ENCODE measurements around the gene VSIR.

Gene VSIR

GRCh38 chr10:71812016-71812912, 38.9 kb upstream of the VSIR start:
- Histone ChIP-seq H3K27me3 (replicated peaks in 2 of 5; ENCODE audit: control insufficient read depth in 4 of 5, insufficient read depth in 5 of 5, low read length in 4 of 5) (no peaks in the 10 kb centered on the region), H3K4me1 (ENCODE audit: control extremely low read depth in 1 of 4, control insufficient read depth in 4 of 4, insufficient read depth in 4 of 4, low read length in 3 of 4) (peaks cover 0 to 18% (median 10%) of the 10 kb centered on the region in 4 experiments), H3K9me3 (ENCODE audit: control extremely low read depth in 1 of 5, control insufficient read depth in 4 of 5, insufficient read depth in 2 of 5, low read depth in 1 of 5, low read length in 4 of 5) (no peaks in the 10 kb centered on the region), H3K36me3 (ENCODE audit: control insufficient read depth in 4 of 4, insufficient read depth in 4 of 4, low read length in 3 of 4) (peaks cover 4 to 20% (median 12%) of the 10 kb centered on the region in 4 experiments), H3K27ac (ENCODE audit: insufficient read depth in 1 of 2, low read depth in 1 of 2, low read length in 2 of 2, poor library complexity in 1 of 2, severe bottlenecking in 2 of 2) (no peak overlapping the region), H3K4me3 (ENCODE audit: control insufficient read depth in 1 of 7, extremely low read depth in 1 of 7, insufficient read depth in 4 of 7, low read depth in 2 of 7, low read length in 6 of 7) (peak overlapping the region in 1 of 7 experiments; percentile 10)
- WGBS (ENCODE audit: insufficient coverage) = 86% methylated on average over 14 of the region's 22 CpGs
- CTCF ChIA-PET = interaction anchor here (0.8 to 11.5 kb wide), 34 partner anchors 10 to 497 kb away, joined by 3 to 133 read pairs (median 4); partner anchors contain the start of genes SLC29A3 and VSIR
- DNase-seq = peak; percentile 62 to 82 (median 78)
- POLR2A ChIA-PET = interaction anchor here (1.0 kb wide), 1 partner anchor 29 kb away, joined by 3 read pairs; no protein-coding TSS in a partner anchor

GRCh38 chr10:71811351-71811750, 38.0 kb upstream of the VSIR start:
- H3K27ac ChIP-seq (ENCODE audit: insufficient read depth in 1 of 2, low read depth in 1 of 2, low read length in 2 of 2, poor library complexity in 1 of 2, severe bottlenecking in 2 of 2) = no peak overlapping the region
- WGBS (ENCODE audit: insufficient coverage) = 78% methylated on average over 19 of the region's 19 CpGs
- H3K4me1 ChIP-seq (ENCODE audit: control extremely low read depth in 1 of 4, control insufficient read depth in 4 of 4, insufficient read depth in 4 of 4, low read length in 3 of 4) = peaks cover 0 to 23% (median 11%) of the 10 kb centered on the region in 4 experiments
- no peak overlapping the region for H3K4me3 ChIP-seq (ENCODE audit: control insufficient read depth in 1 of 7, extremely low read depth in 1 of 7, insufficient read depth in 4 of 7, low read depth in 2 of 7, low read length in 6 of 7)
- no peaks in the 10 kb centered on the region for H3K9me3 ChIP-seq (ENCODE audit: control extremely low read depth in 1 of 5, control insufficient read depth in 4 of 5, insufficient read depth in 2 of 5, low read depth in 1 of 5, low read length in 4 of 5)
- peaks cover under 1 to 11% (median 7%) of the 10 kb centered on the region in 4 experiments for H3K36me3 ChIP-seq (ENCODE audit: control insufficient read depth in 4 of 4, insufficient read depth in 4 of 4, low read length in 3 of 4)
- peak in 2 of 3 donors; percentile 31 to 36 for DNase-seq
- no peaks in the 10 kb centered on the region for H3K27me3 ChIP-seq (replicated peaks in 2 of 5; ENCODE audit: control insufficient read depth in 4 of 5, insufficient read depth in 5 of 5, low read length in 4 of 5)
- ChIA-PET CTCF (interaction anchor here (0.5 to 11.5 kb wide), 27 partner anchors 10 to 496 kb away, joined by 3 to 133 read pairs (median 5); partner anchors contain the start of genes SLC29A3 and VSIR), POLR2A (interaction anchor here (1.0 kb wide), 1 partner anchor 28 kb away, joined by 3 read pairs; no protein-coding TSS in a partner anchor)

- no peak overlapping the region for H3K4me3 ChIP-seq (ENCODE audit: control insufficient read depth in 1 of 7, extremely low read depth in 1 of 7, insufficient read depth in 4 of 7, low read depth in 2 of 7, low read length in 6 of 7)
These were observed 36.9 kb upstream of the VSIR start for GRCh38 chr10:71810048-71810750.

GRCh38 chr10:71809628-71810027, 36.3 kb upstream of the VSIR start:
- CTCF ChIA-PET = interaction anchor here (2.2 to 11.5 kb wide), 2 partner anchors 28 to 34 kb away, joined by 6 to 133 read pairs; partner anchors contain the start of gene VSIR
- H3K9me3 ChIP-seq (ENCODE audit: control extremely low read depth in 1 of 5, control insufficient read depth in 4 of 5, insufficient read depth in 2 of 5, low read depth in 1 of 5, low read length in 4 of 5) = no peaks in the 10 kb centered on the region

More at GRCh38 chr10:71810048-71810750, 36.9 kb upstream of the VSIR start:
- H3K27me3 ChIP-seq (replicated peaks in 2 of 5; ENCODE audit: control insufficient read depth in 4 of 5, insufficient read depth in 5 of 5, low read length in 4 of 5) = no peaks in the 10 kb centered on the region
- WGBS (ENCODE audit: insufficient coverage) = 89% methylated on average over 3 of the region's 13 CpGs
- peaks cover 0 to under 1% (median 0%) of the 10 kb centered on the region in 4 experiments for H3K36me3 ChIP-seq (ENCODE audit: control insufficient read depth in 4 of 4, insufficient read depth in 4 of 4, low read length in 3 of 4)
- ChIA-PET POLR2A (no interaction called here), CTCF (interaction anchor here (0.6 to 11.5 kb wide), 6 partner anchors 15 to 500 kb away, joined by 3 to 133 read pairs (median 4); partner anchors contain the start of gene VSIR)
- peaks cover 2 to 32% (median 20%) of the 10 kb centered on the region in 4 experiments for H3K4me1 ChIP-seq (ENCODE audit: control extremely low read depth in 1 of 4, control insufficient read depth in 4 of 4, insufficient read depth in 4 of 4, low read length in 3 of 4)
- H3K9me3 ChIP-seq (ENCODE audit: control extremely low read depth in 1 of 5, control insufficient read depth in 4 of 5, insufficient read depth in 2 of 5, low read depth in 1 of 5, low read length in 4 of 5) = no peaks in the 10 kb centered on the region
- H3K27ac ChIP-seq (ENCODE audit: insufficient read depth in 1 of 2, low read depth in 1 of 2, low read length in 2 of 2, poor library complexity in 1 of 2, severe bottlenecking in 2 of 2) = no peak overlapping the region
- DNase-seq = no peak

GRCh38 chr10:71807557-71808510, 34.5 kb upstream of the VSIR start:
- WGBS (ENCODE audit: insufficient coverage) = 100% methylated on average over 19 of the region's 21 CpGs
- H3K36me3 ChIP-seq (ENCODE audit: control insufficient read depth in 4 of 4, insufficient read depth in 4 of 4, low read length in 3 of 4) = no peaks in the 10 kb centered on the region
- H3K4me3 ChIP-seq (ENCODE audit: control insufficient read depth in 1 of 7, extremely low read depth in 1 of 7, insufficient read depth in 4 of 7, low read depth in 2 of 7, low read length in 6 of 7) = no peak overlapping the region
- no peaks in the 10 kb centered on the region for H3K9me3 ChIP-seq (ENCODE audit: control extremely low read depth in 1 of 5, control insufficient read depth in 4 of 5, insufficient read depth in 2 of 5, low read depth in 1 of 5, low read length in 4 of 5)
- H3K4me1 ChIP-seq (ENCODE audit: control extremely low read depth in 1 of 4, control insufficient read depth in 4 of 4, insufficient read depth in 4 of 4, low read length in 3 of 4) = peaks cover 5 to 56% (median 39%) of the 10 kb centered on the region in 4 experiments
- no peak overlapping the region for H3K27ac ChIP-seq (ENCODE audit: insufficient read depth in 1 of 2, low read depth in 1 of 2, low read length in 2 of 2, poor library complexity in 1 of 2, severe bottlenecking in 2 of 2)
- no peaks in the 10 kb centered on the region for H3K27me3 ChIP-seq (replicated peaks in 2 of 5; ENCODE audit: control insufficient read depth in 4 of 5, insufficient read depth in 5 of 5, low read length in 4 of 5)
- POLR2A ChIA-PET = interaction anchor here (1.1 kb wide), 1 partner anchor 57 kb away, joined by 3 read pairs; no protein-coding TSS in a partner anchor
- CTCF ChIA-PET = interaction anchor here (0.7 to 11.5 kb wide), 6 partner anchors 15 to 88 kb away, joined by 3 to 133 read pairs (median 4); partner anchors contain the start of gene VSIR
- no peak for DNase-seq

More at GRCh38 chr10:71809628-71810027, 36.3 kb upstream of the VSIR start:
- Histone ChIP-seq H3K4me3 (ENCODE audit: control insufficient read depth in 1 of 7, extremely low read depth in 1 of 7, insufficient read depth in 4 of 7, low read depth in 2 of 7, low read length in 6 of 7) (no peak overlapping the region), H3K4me1 (ENCODE audit: control extremely low read depth in 1 of 4, control insufficient read depth in 4 of 4, insufficient read depth in 4 of 4, low read length in 3 of 4) (peaks cover 2 to 38% (median 22%) of the 10 kb centered on the region in 4 experiments), H3K36me3 (ENCODE audit: control insufficient read depth in 4 of 4, insufficient read depth in 4 of 4, low read length in 3 of 4) (no peaks in the 10 kb centered on the region), H3K27me3 (replicated peaks in 2 of 5; ENCODE audit: control insufficient read depth in 4 of 5, insufficient read depth in 5 of 5, low read length in 4 of 5) (no peaks in the 10 kb centered on the region), H3K27ac (ENCODE audit: insufficient read depth in 1 of 2, low read depth in 1 of 2, low read length in 2 of 2, poor library complexity in 1 of 2, severe bottlenecking in 2 of 2) (no peak overlapping the region)
- no peak for DNase-seq
- POLR2A ChIA-PET = interaction anchor here (1.1 kb wide), 1 partner anchor 14 kb away, joined by 3 read pairs; no protein-coding TSS in a partner anchor
- 97% methylated on average over 21 of the region's 25 CpGs for WGBS (ENCODE audit: insufficient coverage)

Data from common myeloid progenitor, CD34-positive (primary cell).